IMR-90 (cell line): ENCODE data around the gene HEPHL1. TPM values are rescaled to one million over a fixed set of nuclear protein-coding genes. Genes with fewer than 3 reads are reported as not detected.

ENCODE experiments used
- ATAC-seq: fragments of 200-7000 bp; cut with Tn5 transposase; 2 replicates; pipeline ENCODE4 v1.9.1; 2020; ENCODE audit warnings: low read depth, mild to moderate bottlenecking, moderate library complexity
- BruUV-seq: library from RNA; stranded (reverse); fragments of 400-500 nt; replicated peaks from 2 replicates; lab custom pipeline; 2021; lab: Mats Ljungman, UMichigan
- CTCF ChIA-PET: fragments of 300-600 bp; formaldehyde crosslinking; extraction: SDS; loops from one replicate; lab custom pipeline; 2021; ENCODE audit warnings: antibody characterized with exemption; lab: Yijun Ruan, JAX
- POLR2A ChIA-PET: fragments of 300-600 bp; sonication (Branson Sonifier 250); formaldehyde crosslinking; loops from one replicate; lab custom pipeline; 2022; ENCODE audit warnings: antibody characterized with exemption; ENCODE audit not compliant: unreplicated experiment; lab: Charles Lee
- DNase-seq: peaks from one replicate; pipeline ENCODE4 v3.0.0; 2013
- H2AFZ ChIP-seq: replicated peaks from 2 replicates; pipeline ENCODE3; 2013; ENCODE audit warnings: low read length, mild to moderate bottlenecking; ENCODE audit not compliant: poor library complexity
- H2AK5ac ChIP-seq: 2 replicates; pipeline ENCODE4 v1.6.1; 2013; ENCODE audit warnings: low read depth, low read length, inconsistent platforms
- H2AK9ac ChIP-seq: replicated peaks from 2 replicates; pipeline ENCODE3; 2013; ENCODE audit warnings: mild to moderate bottlenecking, low read depth, low read length, moderate library complexity; ENCODE audit not compliant: poor library complexity
- H2BK120ac ChIP-seq: 2 replicates; pipeline ENCODE4 v1.6.1; 2013; ENCODE audit warnings: low read depth, low read length, inconsistent platforms
- H2BK15ac ChIP-seq: 3 replicates; pipeline ENCODE4 v1.6.1; 2013; ENCODE audit warnings: low read depth, low read length, inconsistent platforms
- H2BK20ac ChIP-seq: 2 replicates; pipeline ENCODE4 v1.6.1; 2013; ENCODE audit warnings: low read depth, mild to moderate bottlenecking, inconsistent platforms, low read length, moderate library complexity
- H2BK5ac ChIP-seq: 2 replicates; pipeline ENCODE4 v1.6.1; 2013; ENCODE audit warnings: mild to moderate bottlenecking, low read depth, low read length, inconsistent platforms; ENCODE audit not compliant: poor library complexity, severe bottlenecking
- H3K14ac ChIP-seq: replicated peaks from 2 replicates; pipeline ENCODE4 v1.6.1; 2013; ENCODE audit warnings: low read depth, low read length, inconsistent platforms
- H3K18ac ChIP-seq: 2 replicates; pipeline ENCODE4 v1.6.1; 2013; ENCODE audit warnings: low read depth, low read length, control low read depth
- H3K23ac ChIP-seq: 2 replicates; pipeline ENCODE4 v1.6.1; 2013; ENCODE audit warnings: low read depth, low read length, inconsistent platforms
- H3K27ac ChIP-seq: 2 replicates; pipeline ENCODE4 v1.5.1; 2013; ENCODE audit warnings: mild to moderate bottlenecking, control low read depth, low read length; ENCODE audit not compliant: insufficient read depth
- H3K27me3 ChIP-seq: 2 replicates; pipeline ENCODE4 v1.6.1; 2013; ENCODE audit warnings: low read length; ENCODE audit not compliant: control insufficient read depth, insufficient read depth
- H3K36me3 ChIP-seq: 2 replicates; pipeline ENCODE4 v1.6.1; 2013; ENCODE audit warnings: low read length, mixed read lengths; ENCODE audit not compliant: control insufficient read depth, insufficient read depth
- H3K4ac ChIP-seq: 2 replicates; pipeline ENCODE4 v1.6.1; 2013; ENCODE audit warnings: low read depth, low read length, inconsistent platforms
- H3K4me1 ChIP-seq: 2 replicates; pipeline ENCODE4 v1.6.1; 2013; ENCODE audit warnings: low read length, mixed read lengths; ENCODE audit not compliant: control insufficient read depth, insufficient read depth
- H3K4me2 ChIP-seq: 2 replicates; pipeline ENCODE4 v1.6.1; 2013; ENCODE audit warnings: low read depth, mild to moderate bottlenecking, control low read depth, low read length, moderate library complexity
- H3K4me3 ChIP-seq: 2 replicates; pipeline ENCODE4 v1.5.1; 2013; ENCODE audit warnings: low read depth, mild to moderate bottlenecking, control low read depth, low read length, moderate library complexity; ENCODE audit not compliant: insufficient read depth
- H3K56ac ChIP-seq: 2 replicates; pipeline ENCODE4 v1.6.1; 2013; ENCODE audit warnings: low read length, inconsistent platforms; ENCODE audit not compliant: insufficient read depth; ENCODE audit errors: extremely low read depth
- H3K79me1 ChIP-seq, 2 experiments: 2 replicates each; pipeline ENCODE4 v1.6.1; 2013; ENCODE audit warnings: low read length in 2 of 2, inconsistent platforms in 1 of 2, low read depth in 1 of 2
- H3K9ac ChIP-seq: 2 replicates; pipeline ENCODE4 v1.6.1; 2013; ENCODE audit warnings: low read depth, low read length, control low read depth
- H3K9me1 ChIP-seq: 2 replicates; pipeline ENCODE4 v1.6.1; 2013; ENCODE audit warnings: low read length, inconsistent platforms; ENCODE audit not compliant: insufficient read depth
- H3K9me3 ChIP-seq: 2 replicates; pipeline ENCODE4 v1.6.1; 2013; ENCODE audit warnings: low read length; ENCODE audit not compliant: control insufficient read depth, insufficient read depth
- H4K20me1 ChIP-seq: 2 replicates; pipeline ENCODE4 v1.6.1; 2013; ENCODE audit warnings: low read length, inconsistent platforms; ENCODE audit not compliant: insufficient read depth
- H4K5ac ChIP-seq: 2 replicates; pipeline ENCODE4 v1.6.1; 2013; ENCODE audit warnings: mild to moderate bottlenecking, low read depth, low read length, control low read depth
- H4K8ac ChIP-seq, 2 experiments: 2 replicates each; pipeline ENCODE4 v1.6.1; 2013; ENCODE audit warnings: low read depth in 2 of 2, low read length in 2 of 2, control low read depth in 1 of 2, inconsistent platforms in 1 of 2
- H4K91ac ChIP-seq: 2 replicates; pipeline ENCODE4 v1.6.1; 2013; ENCODE audit warnings: low read depth, low read length, inconsistent platforms; ENCODE audit not compliant: insufficient read depth
- CHD1 ChIP-seq: IDR thresholded peaks from 2 replicates; pipeline ENCODE4 v1.6.1; 2012; ENCODE audit warnings: low read depth, low read length, improper control_type of control experiment
- WGBS, 2 experiments: methylation state at CpG; one replicate each; pipeline versions ENCODE4 v1.1.5 to v1.1.7; 2013; ENCODE audit warnings: missing lambda C conversion rate in 2 of 2; ENCODE audit not compliant: insufficient read length in 1 of 2; ENCODE audit errors: extremely low coverage in 2 of 2; 5-methylcytosine and 5-hydroxymethylcytosine counted together
- dilution Hi-C: fragments of 300-500 bp; cut with HindIII; formaldehyde crosslinking; loops from one replicate; pipeline ENCODE4 v1.14.3; 2018; ENCODE audit warnings: low sequenced_read_pairs; ENCODE audit not compliant: unreplicated experiment
- in situ Hi-C: fragments of 300-500 bp; cut with MboI; formaldehyde crosslinking; loops from 3 replicates; pipeline ENCODE4 v1.14.3; 2019; ENCODE audit warnings: low sequenced_read_pairs, inconsistent platforms, mixed read lengths
- intact Hi-C: fragments of 100-400 bp; cut with micrococcal nuclease; formaldehyde crosslinking; loops from 2 replicates; pipeline ENCODE4 v1.10.0; 2022
- polyA plus RNA-seq, 3 experiments: library from polyadenylated mRNA; depleted of rRNA; stranded (reverse); fragments of >200 nt; gene quantifications; 2 replicates each; pipeline ENCODE4 v1.2.3, GENCODE V29; 2012; ENCODE audit warnings: low replicate concordance in 1 of 3
- total RNA-seq: library from RNA; depleted of rRNA; stranded (reverse); fragments of >200 nt; gene quantifications from 2 replicates; pipeline ENCODE4 v1.2.3, GENCODE V29; 2012
- TF ChIP-seq, protein P1 (sequence below): conservative IDR thresholded peaks from 2 replicates; pipeline ENCODE4 v1.5.1; 2012; ENCODE audit warnings: mild to moderate bottlenecking, low read depth, low read length, improper control_type of control experiment

HEPHL1 gene
- total and polyA plus RNA-seq, 2 of the 4 experiments (the other 2 are of a cell fraction): under 0.01 to 0.02 TPM

DNA sequence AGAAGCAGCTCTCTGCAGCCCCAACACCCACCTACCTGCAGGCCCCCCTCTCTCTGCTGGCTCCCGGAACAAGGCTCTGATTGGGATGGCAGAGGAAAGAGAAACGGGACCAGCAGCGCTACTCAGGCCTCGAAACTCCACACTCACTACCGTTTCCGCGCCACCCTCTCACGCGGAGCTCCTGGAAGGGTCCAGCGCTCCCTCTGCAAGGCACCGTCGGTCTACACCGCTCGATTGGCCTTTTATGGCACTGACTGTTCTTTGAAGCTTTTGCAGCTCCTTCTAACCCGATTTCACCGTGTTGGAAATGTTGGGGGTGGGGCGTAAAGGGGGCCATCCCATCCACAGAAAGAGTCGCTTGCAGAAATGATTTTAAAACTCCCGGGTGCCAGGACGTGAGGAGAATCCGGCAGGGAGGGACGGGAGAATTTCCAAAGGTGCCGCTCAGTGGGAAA lies 107.2 kb downstream of the HEPHL1 start:
- BruUV-seq: no TSS peak
- peak overlapping the region; percentile 90 for H3K27ac ChIP-seq
- H3K56ac ChIP-seq: peak overlapping the region; percentile 94
- peak overlapping the region; percentile 96 for H3K23ac ChIP-seq
- H3K18ac ChIP-seq: peak overlapping the region; percentile 49
- peak overlapping the region; percentile 91 for H3K14ac ChIP-seq
- peak overlapping the region; percentile 88 for H3K4me3 ChIP-seq
- H3K27me3 ChIP-seq: no peaks in the 10 kb centered on the region
- peaks cover 25% of the 10 kb centered on the region for H4K20me1 ChIP-seq
- ChIA-PET POLR2A (interaction anchor here (0.7 to 1.1 kb wide), 4 partner anchors 26 to 926 kb away, joined by 3 to 12 read pairs (median 4); no protein-coding TSS in a partner anchor), CTCF (interaction anchor here (0.6 to 1.1 kb wide), 2 partner anchors 139 to 198 kb away, joined by 4 read pairs; no protein-coding TSS in a partner anchor)
- dilution Hi-C loops (no loop called here), intact Hi-C loops (loop anchor here (2.0 kb wide), 1 partner anchor 208 kb away; no protein-coding TSS in a partner anchor), in situ Hi-C loops (loop anchor here (25.0 kb wide), 3 partner anchors 634 to 1116 kb away; partner anchors contain the start of gene AMOTL1)
- H4K5ac ChIP-seq: peak overlapping the region; percentile 76
- peak overlapping the region; percentile 95 for H2AFZ ChIP-seq
- 0% methylated on average over 6 of the region's 23 CpGs; no CpG with 5 or more reads in 1 of the 2 experiments for WGBS, 2 experiments
- peak overlapping the region; percentile 65 for H3K4me2 ChIP-seq
- H3K4me1 ChIP-seq: peaks cover 13% of the 10 kb centered on the region
- peak; percentile 62; the same call in 1 of the 2 replicates for TF ChIP-seq CHD1
- TF ChIP-seq, protein P1, sequence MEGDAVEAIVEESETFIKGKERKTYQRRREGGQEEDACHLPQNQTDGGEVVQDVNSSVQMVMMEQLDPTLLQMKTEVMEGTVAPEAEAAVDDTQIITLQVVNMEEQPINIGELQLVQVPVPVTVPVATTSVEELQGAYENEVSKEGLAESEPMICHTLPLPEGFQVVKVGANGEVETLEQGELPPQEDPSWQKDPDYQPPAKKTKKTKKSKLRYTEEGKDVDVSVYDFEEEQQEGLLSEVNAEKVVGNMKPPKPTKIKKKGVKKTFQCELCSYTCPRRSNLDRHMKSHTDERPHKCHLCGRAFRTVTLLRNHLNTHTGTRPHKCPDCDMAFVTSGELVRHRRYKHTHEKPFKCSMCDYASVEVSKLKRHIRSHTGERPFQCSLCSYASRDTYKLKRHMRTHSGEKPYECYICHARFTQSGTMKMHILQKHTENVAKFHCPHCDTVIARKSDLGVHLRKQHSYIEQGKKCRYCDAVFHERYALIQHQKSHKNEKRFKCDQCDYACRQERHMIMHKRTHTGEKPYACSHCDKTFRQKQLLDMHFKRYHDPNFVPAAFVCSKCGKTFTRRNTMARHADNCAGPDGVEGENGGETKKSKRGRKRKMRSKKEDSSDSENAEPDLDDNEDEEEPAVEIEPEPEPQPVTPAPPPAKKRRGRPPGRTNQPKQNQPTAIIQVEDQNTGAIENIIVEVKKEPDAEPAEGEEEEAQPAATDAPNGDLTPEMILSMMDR: no peak
- H3K79me1 ChIP-seq: peaks cover 12 to 57% of the 10 kb centered on the region in 2 experiments; a peak in 3 of 4 replicates
- DNase-seq: no peak
- H4K91ac ChIP-seq: peak overlapping the region; percentile 83
- H3K9ac ChIP-seq: peak overlapping the region; percentile 78
- peak overlapping the region; percentile 67 to 71 for H4K8ac ChIP-seq
- peak overlapping the region; percentile 87 for H2AK5ac ChIP-seq
- H3K36me3 ChIP-seq: no peaks in the 10 kb centered on the region
- H3K9me3 ChIP-seq: no peaks in the 10 kb centered on the region
- peak overlapping the region; percentile 90 for H2BK120ac ChIP-seq
- peak overlapping the region; percentile 92 for H2AK9ac ChIP-seq
- peak overlapping the region; percentile 92 for H2BK5ac ChIP-seq
- H2BK20ac ChIP-seq: peak overlapping the region; percentile 6
- ATAC-seq: peak; percentile 16
- peak overlapping the region; percentile 97 for H3K4ac ChIP-seq
- peak overlapping the region; percentile 22; the same call in 2 of the 3 replicates for H2BK15ac ChIP-seq
- peaks cover 18% of the 10 kb centered on the region for H3K9me1 ChIP-seq
